Right atrium auricular region (tissue), 2 donors: ENCODE results near the gene RNF144A. TPM values are rescaled to one million over a fixed set of nuclear protein-coding genes. Genes with fewer than 3 reads are reported as not detected.

Experiments used
- DNase-seq: peaks from one replicate; pipeline ENCODE4 v3.0.0-alpha.2; 2019; ENCODE audit warnings: low spot score
- H3K27ac ChIP-seq, 2 donors: fragments of 200-600 bp; sonication (generic); 1 replicate in 1 of 2; 2 replicates in 1 of 2; pipeline ENCODE4 v1.5.1; 2016 to 2019
- H3K27me3 ChIP-seq, 2 donors: fragments of 200-600 bp; sonication (generic); one replicate each; pipeline versions ENCODE4 v1.5.1 to v1.6.0; 2017 to 2019
- H3K36me3 ChIP-seq: fragments of 200-600 bp; sonication (generic); one replicate; pipeline ENCODE4 v1.5.1; 2016
- H3K4me1 ChIP-seq, 2 donors: fragments of 200-600 bp; sonication (generic); one replicate each; pipeline versions ENCODE4 v1.5.1 to v1.6.0; 2017 to 2019
- H3K4me3 ChIP-seq, 2 donors: fragments of 200-600 bp; sonication (generic); 1 replicate in 1 of 2; 2 replicates in 1 of 2; pipeline ENCODE4 v1.5.1; 2017 to 2019; ENCODE audit warnings: mild to moderate bottlenecking in 1 of 2, moderate library complexity in 1 of 2
- H3K9me3 ChIP-seq, 2 donors: fragments of 200-600 bp; sonication (generic); one replicate each; pipeline ENCODE4 v1.5.1; 2019
- CTCF ChIP-seq, 2 donors: fragments of 200-600 bp; sonication (generic); IDR thresholded peaks; one replicate each; pipeline ENCODE4 v1.5.1; 2019; ENCODE audit warnings: antibody characterized with exemption in 2 of 2
- total RNA-seq, 2 donors: library from RNA; depleted of rRNA; stranded (reverse); fragments of >200 nt; gene quantifications; one replicate each; pipeline ENCODE4 v1.1.0, GENCODE V29; 2016

The RNF144A gene
- total RNA-seq, 2 donors from 2014 or later, result 8.2 to 12.6 TPM

- Histone ChIP-seq H3K36me3 (no peaks in the 10 kb centered on the region), H3K27ac (no peak overlapping the region), H3K4me1 (no peaks in the 10 kb centered on the region), H3K4me3 (no peak overlapping the region), H3K9me3 (no peaks in the 10 kb centered on the region), H3K27me3 (no peaks in the 10 kb centered on the region)
- no peak for DNase-seq
- TF ChIP-seq CTCF (IDR thresholded peaks at IDR 0.05), result no peak
Observed at GRCh38 chr2:7057865-7058400, 140.7 kb downstream of the RNF144A start.

GRCh38 chr2:7060156-7060555 is 142.9 kb downstream of the RNF144A start:
- TF ChIP-seq CTCF (IDR thresholded peaks at IDR 0.05), result no peak
- Histone ChIP-seq H3K4me1 (no peaks in the 10 kb centered on the region), H3K36me3 (no peaks in the 10 kb centered on the region), H3K27me3 (no peaks in the 10 kb centered on the region), H3K4me3 (no peak overlapping the region), H3K27ac (no peak overlapping the region), H3K9me3 (no peaks in the 10 kb centered on the region)
- DNase-seq, result no peak

GRCh38 chr2:7060631-7061449 is 143.6 kb downstream of the RNF144A start:
- H3K27ac ChIP-seq, result no peak overlapping the region
- no peak overlapping the region for H3K4me3 ChIP-seq
- H3K27me3 ChIP-seq, result no peaks in the 10 kb centered on the region
- DNase-seq, result no peak
- H3K9me3 ChIP-seq, result no peaks in the 10 kb centered on the region
- no peak for TF ChIP-seq CTCF (IDR thresholded peaks at IDR 0.05)
- H3K36me3 ChIP-seq, result no peaks in the 10 kb centered on the region
- H3K4me1 ChIP-seq, result no peaks in the 10 kb centered on the region

GRCh38 chr2:7061450-7061789 is 144.2 kb downstream of the RNF144A start:
- no peaks in the 10 kb centered on the region for H3K9me3 ChIP-seq
- no peak for TF ChIP-seq CTCF (IDR thresholded peaks at IDR 0.05)
- H3K36me3 ChIP-seq, result no peaks in the 10 kb centered on the region
- H3K4me3 ChIP-seq, result no peak overlapping the region
- no peaks in the 10 kb centered on the region for H3K4me1 ChIP-seq
- no peak for DNase-seq
- no peak overlapping the region for H3K27ac ChIP-seq
- H3K27me3 ChIP-seq, result no peaks in the 10 kb centered on the region

- TF ChIP-seq CTCF (IDR thresholded peaks at IDR 0.05), result no peak
- H3K27ac ChIP-seq, result no peak overlapping the region
Observed at GRCh38 chr2:7061921-7062320, 144.7 kb downstream of the RNF144A start.

More at GRCh38 chr2:7061921-7062320, 144.7 kb downstream of the RNF144A start:
- no peak overlapping the region for H3K4me3 ChIP-seq
- H3K4me1 ChIP-seq, result no peaks in the 10 kb centered on the region
- no peaks in the 10 kb centered on the region for H3K27me3 ChIP-seq
- DNase-seq, result no peak
- no peaks in the 10 kb centered on the region for H3K9me3 ChIP-seq
- H3K36me3 ChIP-seq, result no peaks in the 10 kb centered on the region
